PC-9 (cell line): ENCODE data around the gene NXNL1. TPM values are rescaled to one million over a fixed set of nuclear protein-coding genes. Genes with fewer than 3 reads are reported as not detected.

ENCODE experiments used
- BruUV-seq: library from RNA; stranded (reverse); fragments of 400-500 nt; replicated peaks from 2 replicates; lab custom pipeline; 2021; lab: Mats Ljungman, UMichigan
- CTCF ChIA-PET: fragments of 300-600 bp; sonication (Branson Sonifier 250); formaldehyde crosslinking; loops from one replicate; lab custom pipeline; 2022; ENCODE audit warnings: antibody characterized with exemption; lab: Charles Lee
- POLR2A ChIA-PET: fragments of 300-600 bp; sonication (Branson Sonifier 250); formaldehyde crosslinking; loops from one replicate; lab custom pipeline; 2022; ENCODE audit warnings: antibody characterized with exemption; ENCODE audit not compliant: unreplicated experiment; lab: Charles Lee
- DNase-seq, 2 experiments: peaks; one replicate each; pipeline versions ENCODE4 v3.0.0 to v3.0.0-alpha.2; 2015 to 2022; ENCODE audit warnings: mixed read lengths in 1 of 2
- H2AFZ ChIP-seq: fragments of 200-600 bp; sonication (generic); 2 replicates; pipeline ENCODE4 v1.8.1; 2017; ENCODE audit warnings: antibody characterized with exemption
- H3F3A ChIP-seq: fragments of 200-600 bp; sonication (generic); 2 replicates; pipeline ENCODE4 v1.8.1; 2017; ENCODE audit warnings: antibody characterized with exemption, mild to moderate bottlenecking, low read depth; ENCODE audit not compliant: insufficient read depth
- H3K27ac ChIP-seq: fragments of 200-600 bp; sonication (generic); 2 replicates; pipeline ENCODE4 v1.6.1; 2016; ENCODE audit warnings: mixed run types
- H3K27me3 ChIP-seq: fragments of 200-600 bp; sonication (generic); 2 replicates; pipeline ENCODE4 v1.6.1; 2016; ENCODE audit warnings: low read depth, mixed run types; ENCODE audit not compliant: insufficient read depth
- H3K36me3 ChIP-seq: fragments of 200-600 bp; sonication (generic); 2 replicates; pipeline ENCODE4 v1.6.1; 2016; ENCODE audit warnings: low read depth, mixed run types
- H3K4me1 ChIP-seq: fragments of 200-600 bp; sonication (generic); replicated peaks from 2 replicates; pipeline ENCODE4 v1.6.1; 2016; ENCODE audit warnings: mixed run types; ENCODE audit not compliant: insufficient read depth
- H3K4me2 ChIP-seq: fragments of 200-600 bp; sonication (generic); 2 replicates; pipeline ENCODE4 v1.6.1; 2017; ENCODE audit warnings: mixed run types
- H3K4me3 ChIP-seq: fragments of 200-600 bp; sonication (generic); 2 replicates; pipeline ENCODE4 v1.6.1; 2016; ENCODE audit warnings: mixed run types
- H3K79me2 ChIP-seq: fragments of 200-600 bp; sonication (generic); 2 replicates; pipeline ENCODE4 v1.6.1; 2017; ENCODE audit warnings: low read depth, mixed run types
- H3K9me2 ChIP-seq: fragments of 200-600 bp; sonication (generic); 2 replicates; pipeline ENCODE4 v1.8.1; 2017; ENCODE audit warnings: mild to moderate bottlenecking; ENCODE audit not compliant: insufficient read depth
- H3K9me3 ChIP-seq: fragments of 200-600 bp; sonication (generic); 2 replicates; pipeline ENCODE4 v1.8.1; 2016; ENCODE audit warnings: low read depth; ENCODE audit not compliant: insufficient read depth
- H4K20me1 ChIP-seq: fragments of 200-600 bp; sonication (generic); 2 replicates; pipeline ENCODE4 v1.8.1; 2017; ENCODE audit not compliant: insufficient read depth
- CTCF ChIP-seq: fragments of 200-600 bp; sonication (generic); conservative IDR thresholded peaks from 2 replicates; pipeline ENCODE4 v1.6.1; 2017; ENCODE audit warnings: mixed run types, antibody characterized with exemption, mild to moderate bottlenecking, moderate library complexity
- EZH2 ChIP-seq: fragments of 200-600 bp; sonication (generic); IDR thresholded peaks from 2 replicates; pipeline ENCODE4 v1.8.0; 2017; ENCODE audit warnings: antibody characterized with exemption, low read depth
- intact Hi-C: fragments of 100-400 bp; cut with micrococcal nuclease; formaldehyde crosslinking; loops from one replicate; pipeline ENCODE4 v1.10.0; 2022; ENCODE audit not compliant: unreplicated experiment
- total RNA-seq: library from RNA; stranded (reverse); gene quantifications from 2 replicates; pipeline ENCODE4 v1.2.3, GENCODE V29; 2021

NXNL1 gene
- total RNA-seq, 1 experiment from 2014 or later, result not detected

GRCh38 chr19:17467471-17468301 lies 7.0 kb upstream of the NXNL1 start:
- Histone ChIP-seq H3K36me3 (no peaks in the 10 kb centered on the region), H2AFZ (no peak overlapping the region), H3K4me3 (no peak overlapping the region), H3K9me3 (no peaks in the 10 kb centered on the region), H3F3A (peaks cover 22% of the 10 kb centered on the region), H3K4me1 (peaks cover 19% of the 10 kb centered on the region), H3K4me2 (no peak overlapping the region), H3K9me2 (no peaks in the 10 kb centered on the region), H4K20me1 (no peaks in the 10 kb centered on the region), H3K27me3 (no peaks in the 10 kb centered on the region), H3K79me2 (peaks cover 15% of the 10 kb centered on the region), H3K27ac (no peak overlapping the region)
- no peak for DNase-seq
- intact Hi-C loops, result loop anchor here (5.0 kb wide), 2 partner anchors 310 to 390 kb away; partner anchors contain the start of genes HAUS8 and MYO9B
- ChIA-PET CTCF (interaction anchor here (0.7 kb wide), 1 partner anchor 22 kb away, joined by 3 read pairs; no protein-coding TSS in a partner anchor), POLR2A (no interaction called here)
- no peak for TF ChIP-seq EZH2
- BruUV-seq, result no TSS peak

- Histone ChIP-seq H3F3A (peaks cover 18% of the 10 kb centered on the region; the same call in 1 of the 2 replicates), H3K4me2 (no peak overlapping the region), H3K79me2 (peaks cover 7% of the 10 kb centered on the region; the same call in 1 of the 2 replicates), H3K36me3 (no peaks in the 10 kb centered on the region), H3K4me3 (no peak overlapping the region), H3K27ac (no peak overlapping the region), H4K20me1 (no peaks in the 10 kb centered on the region), H3K9me3 (no peaks in the 10 kb centered on the region), H3K27me3 (no peaks in the 10 kb centered on the region), H2AFZ (no peak overlapping the region), H3K4me1 (peaks cover 14% of the 10 kb centered on the region), H3K9me2 (no peaks in the 10 kb centered on the region)
- intact Hi-C loops, result loop anchor here (1.0 to 5.0 kb wide), 4 partner anchors 13 to 389 kb away; partner anchors contain the start of genes HAUS8 and MYO9B
- no peak for DNase-seq
- TF ChIP-seq CTCF, result no peak; the same call in 1 of the 2 replicates
- no peak for TF ChIP-seq EZH2
- no TSS peak for BruUV-seq
- ChIA-PET CTCF (interaction anchor here (0.7 to 0.9 kb wide), 2 partner anchors 300 to 390 kb away, joined by 3 to 6 read pairs; no protein-coding TSS in a partner anchor), POLR2A (no interaction called here)
Observed at GRCh38 chr19:17466487-17466850, 5.7 kb upstream of the NXNL1 start.

GRCh38 chr19:17458970-17459369 lies 1.8 kb downstream of the NXNL1 start:
- H3K79me2 ChIP-seq, result no peaks in the 10 kb centered on the region
- ChIA-PET CTCF (no interaction called here), POLR2A (no interaction called here)
- TF ChIP-seq EZH2 (no peak), CTCF (no peak)
- no peak overlapping the region for H3K4me2 ChIP-seq
- H3K9me3 ChIP-seq, result no peaks in the 10 kb centered on the region
- intact Hi-C loops, result no loop called here
- no peak overlapping the region for H3K4me3 ChIP-seq
- DNase-seq, result no peak
- no peaks in the 10 kb centered on the region for H4K20me1 ChIP-seq
- no peaks in the 10 kb centered on the region; the same call in 1 of the 2 replicates for H3F3A ChIP-seq
- H2AFZ ChIP-seq, result no peak overlapping the region
- H3K27me3 ChIP-seq, result no peaks in the 10 kb centered on the region
- no peak overlapping the region for H3K27ac ChIP-seq
- H3K4me1 ChIP-seq, result no peaks in the 10 kb centered on the region
- H3K9me2 ChIP-seq, result no peaks in the 10 kb centered on the region
- BruUV-seq, result no TSS peak
- no peaks in the 10 kb centered on the region for H3K36me3 ChIP-seq
